Bone marrow (tissue), 2 donors: ENCODE data around the gene PRMT7.

Source experiments
- DNase-seq, 2 donors: peaks; one replicate each; lab custom pipeline; 2025; lab: John Stamatoyannopoulos, UW

The PRMT7 gene

GRCh38 chr16:68363658-68364521, 53.1 kb downstream of the PRMT7 start:
- no peak for DNase-seq

DNA sequence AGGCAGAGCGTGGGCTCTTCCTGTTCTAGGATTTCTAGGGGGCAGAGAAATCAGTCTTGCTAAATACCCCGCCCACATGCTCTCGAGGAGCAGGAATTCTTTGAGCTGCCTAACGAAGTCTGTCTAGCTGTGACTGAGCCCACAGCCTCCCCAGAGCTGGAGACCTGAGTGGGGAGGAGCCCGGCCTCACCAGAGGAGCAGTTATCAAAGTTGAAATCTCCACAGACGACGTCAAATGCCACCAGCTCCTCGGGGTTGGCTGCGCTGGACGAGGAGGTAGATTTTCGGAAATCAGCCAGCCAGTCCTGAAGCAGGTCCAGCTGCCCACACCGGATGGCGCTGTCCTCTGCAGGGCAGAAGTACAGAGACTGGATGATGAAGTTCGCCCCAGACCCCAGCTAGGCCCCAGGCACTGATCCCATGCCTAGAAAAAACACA, 53.8 kb downstream of the PRMT7 start:
- DNase-seq = no peak

GRCh38 chr16:68365167-68365817, 54.5 kb downstream of the PRMT7 start:
- DNase-seq = no peak

GRCh38 chr16:68366062-68366461, 55.2 kb downstream of the PRMT7 start:
- DNase-seq = no peak

DNA sequence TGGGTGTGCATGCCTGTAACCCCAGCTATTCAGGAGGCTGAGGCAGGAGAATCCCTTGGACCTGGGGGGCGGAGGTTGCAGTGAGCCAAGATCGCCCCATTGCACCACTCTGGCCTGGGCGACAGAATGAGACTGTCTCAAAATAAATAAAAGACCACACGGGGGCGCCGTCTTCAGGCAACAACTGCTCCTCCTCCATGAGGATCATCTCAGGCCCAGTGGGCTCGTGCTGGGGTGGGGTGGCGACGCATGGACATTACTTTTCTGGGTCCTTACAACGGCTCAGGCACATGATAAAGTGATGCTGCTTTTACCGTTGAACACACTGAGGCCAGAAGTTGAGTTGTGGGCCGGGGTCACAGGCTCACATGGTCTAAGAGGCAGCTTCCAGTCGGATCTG, 56.2 kb downstream of the PRMT7 start:
- no peak for DNase-seq

DNA sequence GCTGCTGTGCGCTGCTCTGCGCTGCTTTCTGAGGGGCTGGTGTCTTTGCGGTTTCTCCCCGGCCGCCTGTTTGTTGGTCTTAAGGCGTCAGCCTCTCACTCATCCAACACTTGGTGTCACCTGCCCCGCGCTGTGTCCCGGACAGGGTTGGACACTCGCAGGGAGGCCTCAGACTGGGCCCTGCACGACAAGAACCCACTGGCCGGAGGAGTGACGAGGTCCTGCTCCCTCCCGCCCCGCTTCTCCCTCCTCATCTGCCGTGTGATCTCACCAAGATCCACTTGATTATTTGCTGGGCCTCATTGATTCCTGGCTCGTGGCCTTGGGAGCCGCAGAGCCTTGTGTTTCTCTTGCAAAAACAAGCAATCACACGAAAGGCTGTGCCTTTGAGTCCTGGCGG, 56.6 kb downstream of the PRMT7 start:
- DNase-seq = no peak

GRCh38 chr16:68367891-68368290, 57.1 kb downstream of the PRMT7 start:
- no peak for DNase-seq

GRCh38 chr16:68368301-68368888, 57.6 kb downstream of the PRMT7 start:
- DNase-seq = no peak

DNA sequence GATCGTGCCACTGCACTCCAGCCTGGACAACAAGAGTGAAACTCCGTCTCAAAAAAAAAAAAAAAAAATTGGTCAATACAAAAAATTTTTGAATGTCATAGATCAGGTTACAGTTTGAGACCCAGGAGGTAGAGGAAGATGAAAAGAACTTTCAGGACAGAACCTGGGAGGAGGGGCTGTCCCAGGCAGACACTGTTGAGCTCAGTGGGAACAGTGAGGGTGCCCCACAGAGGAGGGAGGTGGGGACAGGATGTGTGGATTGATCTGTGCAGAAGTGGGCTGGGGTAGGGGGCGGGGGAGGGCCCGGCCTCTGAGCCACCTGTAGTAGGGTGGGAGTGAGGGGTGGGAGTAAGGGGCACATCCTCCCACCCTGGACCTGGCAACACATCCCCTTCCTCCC, 58.3 kb downstream of the PRMT7 start:
- DNase-seq = no peak

DNA sequence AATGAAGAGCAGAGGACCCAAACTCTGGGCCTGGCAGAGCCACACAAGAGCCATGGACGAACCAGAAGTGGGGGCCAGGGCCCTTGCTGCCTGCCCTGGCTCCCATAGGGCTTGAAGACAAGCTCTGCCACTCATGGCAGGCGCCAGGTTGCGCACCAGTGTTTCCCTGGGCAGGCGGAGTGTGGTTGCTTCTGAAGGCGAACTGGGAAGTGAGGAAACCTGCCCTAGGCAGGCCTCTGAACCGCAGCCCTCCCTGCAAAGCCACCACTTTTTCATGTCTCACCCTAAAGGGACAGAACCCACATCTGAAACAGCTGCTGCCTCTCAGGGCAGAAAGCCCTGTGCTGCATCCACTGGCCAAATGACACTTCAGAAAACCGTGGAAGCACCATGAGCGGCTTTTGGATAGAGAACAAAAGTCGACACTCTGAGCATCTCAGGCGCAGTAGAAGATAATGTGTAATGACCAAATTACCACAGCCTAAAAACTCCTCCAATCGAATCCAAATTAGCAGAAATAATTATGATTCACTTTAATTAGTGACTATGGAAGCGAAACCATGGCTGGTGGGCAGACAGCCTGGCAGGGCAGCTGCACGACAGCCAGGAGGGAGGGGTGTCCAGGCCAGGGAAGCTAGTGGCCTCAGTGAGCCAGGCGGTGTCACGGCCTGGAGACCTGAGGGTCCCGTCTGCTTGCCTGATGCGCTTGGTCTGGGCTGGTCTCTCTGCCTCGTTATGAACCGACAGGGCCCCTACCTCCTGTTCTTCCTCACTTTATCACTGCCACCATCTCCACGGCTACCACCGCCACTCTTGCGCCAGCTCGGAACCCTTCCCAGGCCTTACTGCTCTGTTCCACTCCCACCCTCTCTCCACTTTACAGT, 59.1 kb downstream of the PRMT7 start:
- DNase-seq = peak; percentile 6 to 58

DNA sequence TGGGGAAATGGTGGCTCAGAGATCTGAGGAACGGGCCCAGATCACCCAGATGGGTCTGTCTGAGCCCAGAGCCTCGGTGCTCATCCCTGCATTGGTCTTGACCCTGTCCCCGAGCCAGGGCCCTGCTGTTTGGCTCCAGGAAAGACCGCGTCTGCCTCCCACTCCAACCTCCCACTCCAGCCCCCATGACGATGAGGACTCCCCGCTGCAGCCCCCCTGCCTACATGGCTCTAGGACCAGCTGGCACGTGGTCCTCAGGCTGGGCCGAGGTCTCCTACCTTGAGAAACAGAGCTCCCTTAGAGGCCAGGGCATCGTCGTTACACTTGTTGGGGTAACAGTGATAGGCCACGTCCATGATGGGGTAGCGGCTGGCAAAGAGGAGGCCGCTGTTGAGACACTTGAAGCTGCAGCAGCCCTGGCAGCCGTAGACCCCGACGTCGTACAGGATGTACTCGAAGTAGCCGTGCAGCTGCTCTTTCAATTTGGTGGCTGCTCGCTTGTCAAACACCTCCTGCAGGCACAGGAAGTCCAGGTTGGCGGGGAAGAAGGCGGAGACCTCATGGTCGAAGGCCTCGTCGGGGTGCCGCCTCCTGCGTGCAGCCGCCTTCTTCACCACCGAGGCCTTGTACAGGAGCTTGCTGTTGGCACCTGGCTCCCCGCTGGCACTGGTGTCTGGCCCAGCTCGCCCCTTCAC, 59.9 kb downstream of the PRMT7 start:
- DNase-seq = no peak

- DNase-seq = no peak
Observed at GRCh38 chr16:68371276-68371651, 60.4 kb downstream of the PRMT7 start.

- no peak for DNase-seq
Observed at GRCh38 chr16:68371706-68372380, 61.0 kb downstream of the PRMT7 start.

DNA sequence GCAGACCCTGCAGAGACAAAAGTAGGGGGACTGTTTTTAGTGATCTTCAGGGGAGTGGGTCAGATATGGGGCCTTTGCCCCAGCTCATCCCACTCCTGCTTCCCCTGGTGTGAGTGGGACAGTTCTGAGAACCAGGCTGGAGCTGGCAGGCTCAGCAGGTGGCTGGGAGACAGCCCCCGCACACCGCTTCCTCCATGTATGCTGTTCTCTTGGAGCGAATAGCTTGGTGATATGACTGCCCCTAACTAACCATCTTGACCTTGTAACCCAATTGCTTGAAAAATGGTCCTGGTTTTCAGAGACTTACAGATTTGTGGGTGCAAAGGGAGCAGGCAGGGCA, 61.5 kb downstream of the PRMT7 start:
- no peak for DNase-seq

GRCh38 chr16:68372806-68373205, 62.0 kb downstream of the PRMT7 start:
- no peak for DNase-seq

DNA sequence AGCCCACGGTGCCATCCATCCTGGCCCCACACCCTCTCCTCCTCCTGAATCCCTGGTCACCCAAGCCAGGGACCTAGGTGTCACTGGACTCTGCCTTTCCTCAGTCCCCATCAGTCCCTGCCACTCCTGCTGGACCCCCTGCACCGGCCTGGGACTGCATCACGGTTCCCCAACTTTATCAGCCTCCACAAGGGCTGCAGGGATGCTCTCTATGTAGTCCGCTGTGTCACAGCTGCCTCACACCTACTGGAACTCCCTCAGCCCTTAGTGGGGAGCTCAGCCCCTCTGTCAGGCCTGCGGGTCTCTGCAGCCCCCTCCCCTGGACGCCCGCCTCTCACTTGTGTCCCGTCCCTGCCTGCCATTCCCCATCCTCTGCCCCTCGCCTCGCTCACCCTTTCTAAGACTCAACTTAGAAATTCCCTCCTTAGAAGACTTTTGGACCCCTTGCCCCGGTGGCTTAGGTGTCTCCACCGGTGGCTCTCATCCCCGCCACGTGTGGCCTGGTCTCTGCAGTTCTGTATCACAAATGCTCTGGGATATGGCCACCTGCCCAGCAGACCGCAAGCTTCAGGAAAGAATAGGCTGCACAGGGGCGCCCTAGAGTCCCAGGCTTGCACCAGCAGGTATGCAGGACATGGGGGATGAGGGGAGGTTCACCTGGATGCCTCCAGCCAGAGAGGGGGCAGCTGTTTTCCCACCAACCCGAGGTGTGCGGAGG, 62.9 kb downstream of the PRMT7 start:
- DNase-seq = no peak

DNA sequence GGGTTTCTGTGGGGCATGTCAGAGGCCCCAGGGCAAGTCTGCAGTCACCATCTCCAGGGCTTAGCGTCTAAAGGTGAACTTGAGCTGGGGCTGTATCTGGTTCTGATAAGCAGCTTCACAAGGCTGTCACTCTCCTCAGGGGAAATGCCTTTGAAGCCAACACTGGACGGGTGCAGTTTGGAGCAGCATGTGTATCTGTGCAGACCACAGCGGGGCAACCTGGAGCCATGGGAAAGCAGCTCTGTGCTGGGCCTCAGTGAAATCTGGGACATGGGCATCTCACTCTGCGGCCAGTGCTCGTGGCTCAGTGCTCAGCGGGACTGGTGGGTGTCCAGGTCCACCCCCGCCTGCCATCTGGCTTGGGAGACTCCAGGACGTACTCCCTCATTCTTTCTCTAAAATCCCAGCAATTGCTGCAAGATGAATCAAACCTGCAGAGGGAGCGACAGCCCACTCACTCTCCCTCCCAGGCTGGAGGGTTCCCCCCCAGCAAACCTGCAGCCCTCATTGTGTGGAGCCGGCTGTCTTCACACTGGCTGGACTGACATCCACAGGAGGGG, 63.5 kb downstream of the PRMT7 start:
- DNase-seq = no peak

- DNase-seq = no peak
Observed at GRCh38 chr16:68374961-68375660, 64.3 kb downstream of the PRMT7 start.

DNA sequence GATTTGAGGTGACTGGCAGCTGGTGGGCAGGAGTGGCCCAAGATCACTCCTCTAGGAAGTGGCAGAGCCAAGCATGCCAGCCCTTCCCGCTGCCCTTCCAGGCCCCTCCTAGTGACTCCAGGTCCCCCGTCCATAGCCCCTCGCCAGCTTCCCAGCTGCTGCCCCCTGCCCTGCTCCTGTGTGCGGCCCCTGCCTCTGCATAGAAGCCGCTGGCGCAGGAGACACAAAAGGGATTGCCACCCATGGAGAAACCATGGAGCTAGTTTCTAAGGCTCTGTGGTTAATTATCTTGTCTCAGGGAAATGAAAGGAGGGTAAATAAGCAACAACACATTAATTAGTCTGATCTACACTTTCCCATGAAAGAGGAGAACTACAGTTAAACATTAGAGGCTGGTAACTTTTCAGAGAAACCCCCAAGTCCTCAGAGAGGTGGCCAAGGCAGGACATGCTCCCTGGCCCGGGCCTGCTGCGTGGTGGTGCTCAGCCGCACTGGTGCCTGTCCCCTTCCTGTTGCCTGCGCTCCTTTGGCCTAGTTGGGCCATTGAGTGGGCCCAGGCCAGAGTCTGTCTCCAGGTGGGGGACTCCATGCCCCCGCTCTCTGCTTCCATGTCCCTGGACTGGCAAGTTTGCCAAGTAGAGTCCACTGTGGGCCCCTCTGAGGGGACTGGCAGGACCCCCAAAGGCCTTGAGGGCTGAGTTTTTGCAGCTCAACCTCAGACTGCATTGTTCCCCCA, 65.2 kb downstream of the PRMT7 start:
- DNase-seq = no peak
